ENCODE data around the gene NCOA1.

Gene NCOA1

GRCh38 chr2:24512831-24513230 lies 21.8 kb downstream of the NCOA1 start:
- WGBS, 2 donors (ENCODE audit: extremely low coverage in 2 of 2, insufficient read length in 2 of 2, insufficient replicate concordance in 1 of 2): no CpG with 5 or more reads among the region's 6 CpGs
- Histone ChIP-seq H3K79me1 (ENCODE audit: low read depth, low read length) (no peaks in the 10 kb centered on the region), H3K36me3 (replicated peaks in 1 of 2; ENCODE audit: control insufficient read depth in 2 of 2, insufficient read depth in 2 of 2, low read length in 2 of 2) (no peaks in the 10 kb centered on the region), H2BK12ac (ENCODE audit: low read length) (no peak overlapping the region), H2BK5ac (ENCODE audit: low read length) (no peak overlapping the region), H3K9me3 (replicated peaks in 1 of 2; ENCODE audit: control insufficient read depth in 2 of 2, insufficient read depth in 1 of 2, low read depth in 1 of 2, low read length in 2 of 2) (no peaks in the 10 kb centered on the region), H3K18ac (ENCODE audit: low read length) (no peak overlapping the region), H3K9ac (ENCODE audit: low read depth, low read length, poor library complexity) (no peak overlapping the region), H3K4me1 (ENCODE audit: control insufficient read depth in 2 of 2, insufficient read depth in 1 of 2, low read depth in 1 of 2, low read length in 2 of 2) (no peaks in the 10 kb centered on the region), H3K27ac (replicated peaks; ENCODE audit: low read length) (no peak overlapping the region), H2AK5ac (ENCODE audit: low read depth, low read length) (no peak overlapping the region), H4K91ac (ENCODE audit: low read depth, low read length, poor library complexity) (no peak overlapping the region), H3K14ac (ENCODE audit: low read length) (no peak overlapping the region), H4K8ac (ENCODE audit: low read depth, low read length) (no peak overlapping the region), H2AFZ (ENCODE audit: low read length) (no peak overlapping the region), H3K4ac (ENCODE audit: low read length) (no peak overlapping the region), H3K4me2 (ENCODE audit: insufficient read depth, low read length, poor library complexity, severe bottlenecking) (no peak overlapping the region), H3K4me3 (ENCODE audit: low read length in 2 of 2) (no peak overlapping the region), H3K23ac (ENCODE audit: low read depth, low read length, poor library complexity) (no peak overlapping the region), H2BK15ac (ENCODE audit: low read length) (no peak overlapping the region), H3K27me3 (ENCODE audit: control insufficient read depth in 3 of 3, insufficient read depth in 3 of 3, low read depth in 1 of 3, low read length in 3 of 3) (no peaks in the 10 kb centered on the region), H2BK120ac (ENCODE audit: low read depth, low read length) (no peak overlapping the region)
- no peak for DNase-seq (ENCODE audit: low spot score)

GRCh38 chr2:24513281-24514071 lies 22.4 kb downstream of the NCOA1 start:
- Histone ChIP-seq H3K23ac (ENCODE audit: low read depth, low read length, poor library complexity) (no peak overlapping the region), H4K91ac (ENCODE audit: low read depth, low read length, poor library complexity) (no peak overlapping the region), H3K27ac (replicated peaks; ENCODE audit: low read length) (no peak overlapping the region), H3K18ac (ENCODE audit: low read length) (no peak overlapping the region), H2BK15ac (ENCODE audit: low read length) (no peak overlapping the region), H3K9ac (ENCODE audit: low read depth, low read length, poor library complexity) (no peak overlapping the region), H3K4me2 (ENCODE audit: insufficient read depth, low read length, poor library complexity, severe bottlenecking) (no peak overlapping the region), H3K79me1 (ENCODE audit: low read depth, low read length) (no peaks in the 10 kb centered on the region), H3K4me1 (ENCODE audit: control insufficient read depth in 2 of 2, insufficient read depth in 1 of 2, low read depth in 1 of 2, low read length in 2 of 2) (no peaks in the 10 kb centered on the region), H3K4ac (ENCODE audit: low read length) (no peak overlapping the region), H2AFZ (ENCODE audit: low read length) (no peak overlapping the region), H3K14ac (ENCODE audit: low read length) (no peak overlapping the region), H2BK12ac (ENCODE audit: low read length) (no peak overlapping the region), H3K36me3 (replicated peaks in 1 of 2; ENCODE audit: control insufficient read depth in 2 of 2, insufficient read depth in 2 of 2, low read length in 2 of 2) (no peaks in the 10 kb centered on the region), H2BK120ac (ENCODE audit: low read depth, low read length) (no peak overlapping the region), H3K4me3 (ENCODE audit: low read length in 2 of 2) (no peak overlapping the region), H4K8ac (ENCODE audit: low read depth, low read length) (no peak overlapping the region), H3K27me3 (ENCODE audit: control insufficient read depth in 3 of 3, insufficient read depth in 3 of 3, low read depth in 1 of 3, low read length in 3 of 3) (no peaks in the 10 kb centered on the region), H2BK5ac (ENCODE audit: low read length) (no peak overlapping the region), H2AK5ac (ENCODE audit: low read depth, low read length) (no peak overlapping the region), H3K9me3 (replicated peaks in 1 of 2; ENCODE audit: control insufficient read depth in 2 of 2, insufficient read depth in 1 of 2, low read depth in 1 of 2, low read length in 2 of 2) (no peaks in the 10 kb centered on the region)
- DNase-seq (ENCODE audit: low spot score): no peak
- no CpG with 5 or more reads among the region's 9 CpGs for WGBS, 2 donors (ENCODE audit: extremely low coverage in 2 of 2, insufficient read length in 2 of 2, insufficient replicate concordance in 1 of 2)

DNA sequence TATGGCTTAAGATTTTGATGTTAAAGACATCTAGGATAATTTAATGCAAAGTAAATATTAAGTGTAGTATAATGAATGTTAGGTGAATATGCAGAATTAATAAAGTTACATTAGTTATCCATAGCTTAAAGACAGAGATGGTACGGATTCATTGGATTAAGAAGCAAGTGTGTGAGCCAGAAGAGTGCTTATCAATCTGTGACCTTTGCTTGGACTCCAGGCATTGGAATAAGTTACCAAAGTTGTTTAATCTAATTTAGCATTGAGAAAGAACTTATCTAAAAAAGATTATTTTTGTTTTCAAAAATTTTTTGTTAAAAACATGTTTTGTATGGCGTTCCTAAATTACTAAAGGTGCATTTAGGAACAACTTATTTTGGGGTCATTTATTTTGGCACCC lies 23.8 kb downstream of the NCOA1 start:
- Histone ChIP-seq H3K18ac (ENCODE audit: low read length) (no peak overlapping the region), H3K27ac (replicated peaks; ENCODE audit: low read length) (no peak overlapping the region), H3K27me3 (ENCODE audit: control insufficient read depth in 3 of 3, insufficient read depth in 3 of 3, low read depth in 1 of 3, low read length in 3 of 3) (no peaks in the 10 kb centered on the region), H2AK5ac (ENCODE audit: low read depth, low read length) (no peak overlapping the region), H2BK120ac (ENCODE audit: low read depth, low read length) (no peak overlapping the region), H2AFZ (ENCODE audit: low read length) (no peak overlapping the region), H3K36me3 (replicated peaks in 1 of 2; ENCODE audit: control insufficient read depth in 2 of 2, insufficient read depth in 2 of 2, low read length in 2 of 2) (no peaks in the 10 kb centered on the region), H3K4me2 (ENCODE audit: insufficient read depth, low read length, poor library complexity, severe bottlenecking) (no peak overlapping the region), H3K4me1 (ENCODE audit: control insufficient read depth in 2 of 2, insufficient read depth in 1 of 2, low read depth in 1 of 2, low read length in 2 of 2) (no peaks in the 10 kb centered on the region), H4K91ac (ENCODE audit: low read depth, low read length, poor library complexity) (no peak overlapping the region), H3K9ac (ENCODE audit: low read depth, low read length, poor library complexity) (no peak overlapping the region), H4K8ac (ENCODE audit: low read depth, low read length) (no peak overlapping the region), H3K23ac (ENCODE audit: low read depth, low read length, poor library complexity) (no peak overlapping the region), H3K4ac (ENCODE audit: low read length) (no peak overlapping the region), H3K4me3 (ENCODE audit: low read length in 2 of 2) (no peak overlapping the region), H2BK15ac (ENCODE audit: low read length) (no peak overlapping the region), H3K9me3 (replicated peaks in 1 of 2; ENCODE audit: control insufficient read depth in 2 of 2, insufficient read depth in 1 of 2, low read depth in 1 of 2, low read length in 2 of 2) (peaks cover 0 to 3% of the 10 kb centered on the region in 2 donors), H3K14ac (ENCODE audit: low read length) (no peak overlapping the region), H2BK5ac (ENCODE audit: low read length) (no peak overlapping the region), H3K79me1 (ENCODE audit: low read depth, low read length) (no peaks in the 10 kb centered on the region), H2BK12ac (ENCODE audit: low read length) (no peak overlapping the region)
- no peak for DNase-seq (ENCODE audit: low spot score)
- no CpG with 5 or more reads among the region's 2 CpGs for WGBS, 2 donors (ENCODE audit: extremely low coverage in 2 of 2, insufficient read length in 2 of 2, insufficient replicate concordance in 1 of 2)

DNA sequence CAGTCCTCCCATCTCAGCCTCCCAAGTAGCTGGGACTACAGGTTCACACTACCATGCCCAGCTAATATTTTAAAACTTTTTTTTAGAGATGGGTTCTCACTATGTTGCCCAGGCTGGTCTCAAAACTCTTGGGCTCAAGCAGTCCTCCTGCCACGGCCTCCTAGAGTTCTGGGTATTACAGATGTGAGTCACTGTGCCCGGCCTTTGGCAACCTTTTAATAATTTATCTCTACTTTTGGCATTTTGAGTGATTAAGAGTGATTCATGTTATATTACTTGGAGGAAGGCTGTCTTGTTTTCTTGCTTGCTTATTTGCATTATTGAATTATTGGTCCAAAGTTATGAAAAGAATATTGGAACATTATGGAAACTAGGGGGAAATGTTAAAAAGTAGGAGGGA lies 24.3 kb downstream of the NCOA1 start:
- WGBS, 2 donors (ENCODE audit: extremely low coverage in 2 of 2, insufficient read length in 2 of 2, insufficient replicate concordance in 1 of 2): no CpG with 5 or more reads among the region's 2 CpGs
- Histone ChIP-seq H3K9me3 (replicated peaks in 1 of 2; ENCODE audit: control insufficient read depth in 2 of 2, insufficient read depth in 1 of 2, low read depth in 1 of 2, low read length in 2 of 2) (peaks cover under 1 to 7% of the 10 kb centered on the region in 2 donors), H2BK120ac (ENCODE audit: low read depth, low read length) (no peak overlapping the region), H3K36me3 (replicated peaks in 1 of 2; ENCODE audit: control insufficient read depth in 2 of 2, insufficient read depth in 2 of 2, low read length in 2 of 2) (no peaks in the 10 kb centered on the region), H2BK15ac (ENCODE audit: low read length) (no peak overlapping the region), H2BK5ac (ENCODE audit: low read length) (no peak overlapping the region), H2AK5ac (ENCODE audit: low read depth, low read length) (no peak overlapping the region), H4K91ac (ENCODE audit: low read depth, low read length, poor library complexity) (no peak overlapping the region), H3K18ac (ENCODE audit: low read length) (no peak overlapping the region), H3K27ac (replicated peaks; ENCODE audit: low read length) (no peak overlapping the region), H2AFZ (ENCODE audit: low read length) (no peak overlapping the region), H3K27me3 (ENCODE audit: control insufficient read depth in 3 of 3, insufficient read depth in 3 of 3, low read depth in 1 of 3, low read length in 3 of 3) (no peaks in the 10 kb centered on the region), H2BK12ac (ENCODE audit: low read length) (no peak overlapping the region), H3K79me1 (ENCODE audit: low read depth, low read length) (no peaks in the 10 kb centered on the region), H3K4me2 (ENCODE audit: insufficient read depth, low read length, poor library complexity, severe bottlenecking) (no peak overlapping the region), H3K4me1 (ENCODE audit: control insufficient read depth in 2 of 2, insufficient read depth in 1 of 2, low read depth in 1 of 2, low read length in 2 of 2) (no peaks in the 10 kb centered on the region), H3K4me3 (ENCODE audit: low read length in 2 of 2) (no peak overlapping the region), H3K4ac (ENCODE audit: low read length) (no peak overlapping the region), H3K23ac (ENCODE audit: low read depth, low read length, poor library complexity) (no peak overlapping the region), H3K9ac (ENCODE audit: low read depth, low read length, poor library complexity) (no peak overlapping the region), H4K8ac (ENCODE audit: low read depth, low read length) (no peak overlapping the region), H3K14ac (ENCODE audit: low read length) (no peak overlapping the region)
- DNase-seq (ENCODE audit: low spot score): no peak
